Body of pancreas (tissue), 4 donors: ENCODE results near the gene TMEM190.

Source experiments
- POLR2A ChIP-seq, 3 donors: fragments of 450-650 bp; IDR thresholded peaks; one replicate each; pipeline ENCODE4 v1.6.1; 2016; ENCODE audit warnings: antibody characterized with exemption in 3 of 3, mild to moderate bottlenecking in 2 of 3
- TF ChIP-seq, protein P1 (sequence below), 7 experiments: fragments of 450-650 bp in 4 of 7; fragments of 200-600 bp in 3 of 7; sonication (generic) in 3 of 7; IDR thresholded peaks; one replicate each; pipeline ENCODE4 v1.5.1; 2016 to 2019; ENCODE audit warnings: antibody characterized with exemption in 7 of 7

GRCh38 chr19:55352040-55352439 lies 24.6 kb upstream of the TMEM190 start:
- TF ChIP-seq, protein P1, sequence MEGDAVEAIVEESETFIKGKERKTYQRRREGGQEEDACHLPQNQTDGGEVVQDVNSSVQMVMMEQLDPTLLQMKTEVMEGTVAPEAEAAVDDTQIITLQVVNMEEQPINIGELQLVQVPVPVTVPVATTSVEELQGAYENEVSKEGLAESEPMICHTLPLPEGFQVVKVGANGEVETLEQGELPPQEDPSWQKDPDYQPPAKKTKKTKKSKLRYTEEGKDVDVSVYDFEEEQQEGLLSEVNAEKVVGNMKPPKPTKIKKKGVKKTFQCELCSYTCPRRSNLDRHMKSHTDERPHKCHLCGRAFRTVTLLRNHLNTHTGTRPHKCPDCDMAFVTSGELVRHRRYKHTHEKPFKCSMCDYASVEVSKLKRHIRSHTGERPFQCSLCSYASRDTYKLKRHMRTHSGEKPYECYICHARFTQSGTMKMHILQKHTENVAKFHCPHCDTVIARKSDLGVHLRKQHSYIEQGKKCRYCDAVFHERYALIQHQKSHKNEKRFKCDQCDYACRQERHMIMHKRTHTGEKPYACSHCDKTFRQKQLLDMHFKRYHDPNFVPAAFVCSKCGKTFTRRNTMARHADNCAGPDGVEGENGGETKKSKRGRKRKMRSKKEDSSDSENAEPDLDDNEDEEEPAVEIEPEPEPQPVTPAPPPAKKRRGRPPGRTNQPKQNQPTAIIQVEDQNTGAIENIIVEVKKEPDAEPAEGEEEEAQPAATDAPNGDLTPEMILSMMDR (IDR thresholded peaks at IDR 0.05), result no peak
- no peak for TF ChIP-seq POLR2A (IDR thresholded peaks at IDR 0.05)
